Epithelial cell of proximal tubule (primary cell): Measurements from ENCODE around the gene CACNG8. TPM values are rescaled to one million over a fixed set of nuclear protein-coding genes. Genes with fewer than 3 reads are reported as not detected.

Source experiments
- DNase-seq: peaks from one replicate; pipeline ENCODE4 v3.0.0-alpha.2; 2011; ENCODE audit warnings: low read depth
- H3K4me3 ChIP-seq: 2 replicates; pipeline ENCODE4 v1.5.1; 2011; ENCODE audit warnings: low read depth, mild to moderate bottlenecking, low read length
- CTCF ChIP-seq: conservative IDR thresholded peaks from 2 replicates; pipeline ENCODE4 v1.5.1; 2012; ENCODE audit warnings: low read depth, mild to moderate bottlenecking, low read length
- total RNA-seq: library from RNA; depleted of rRNA; stranded (reverse); fragments of >200 nt; gene quantifications from 2 replicates; pipeline ENCODE4 v1.2.3, GENCODE V29; 2015

CACNG8 gene
- total RNA-seq, 1 donor from 2014 or later: not detected

GRCh38 chr19:53951436-53951835 lies 11.3 kb upstream of the CACNG8 start:
- TF ChIP-seq CTCF: no peak

GRCh38 chr19:53951947-53952346 lies 10.8 kb upstream of the CACNG8 start:
- H3K4me3 ChIP-seq: no peak overlapping the region
- TF ChIP-seq CTCF: no peak
- no peak for DNase-seq

More at GRCh38 chr19:53951436-53951835, 11.3 kb upstream of the CACNG8 start:
- no peak overlapping the region for H3K4me3 ChIP-seq
- DNase-seq: no peak

GRCh38 chr19:53953383-53953782 lies 9.4 kb upstream of the CACNG8 start:
- H3K4me3 ChIP-seq: no peak overlapping the region
- DNase-seq: no peak
- no peak for TF ChIP-seq CTCF

GRCh38 chr19:53957448-53958167 lies 5.1 kb upstream of the CACNG8 start:
- H3K4me3 ChIP-seq: no peak overlapping the region
- no peak for TF ChIP-seq CTCF
- DNase-seq: no peak

- no peak for TF ChIP-seq CTCF
- no peak for DNase-seq
- no peak overlapping the region for H3K4me3 ChIP-seq
These were observed 4.6 kb upstream of the CACNG8 start for GRCh38 chr19:53958168-53958571.

- TF ChIP-seq CTCF: no peak
- DNase-seq: no peak
- no peak overlapping the region for H3K4me3 ChIP-seq
These were observed 3.6 kb upstream of the CACNG8 start for GRCh38 chr19:53958823-53959757.
